Measurements from ENCODE around the gene YES1.

The YES1 gene

DNA sequence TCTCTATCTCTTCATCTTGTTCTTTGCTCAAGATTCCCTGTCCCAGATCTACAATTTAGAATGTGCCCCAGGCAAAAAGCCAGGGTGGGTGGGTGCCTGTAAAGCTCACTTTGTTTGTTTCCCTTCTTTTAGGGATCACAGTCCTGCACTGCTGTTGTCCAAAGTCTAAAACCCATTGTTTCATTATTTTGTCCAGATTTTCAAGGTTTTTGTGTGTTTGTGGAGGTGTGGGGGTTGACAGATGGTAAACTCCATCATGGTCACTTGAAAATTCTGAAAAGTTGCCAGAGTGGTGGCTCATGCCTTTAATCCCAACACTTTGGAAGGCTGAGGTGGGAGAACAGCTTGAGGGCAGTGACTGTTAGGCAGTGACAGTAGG is 41.5 kb downstream of the YES1 start:
- Histone ChIP-seq H3K27me3 (ENCODE audit: insufficient read depth, low read length, poor library complexity) (no peaks in the 10 kb centered on the region), H3K4me2 (ENCODE audit: insufficient read depth, low read length) (no peak overlapping the region), H3K79me2 (ENCODE audit: insufficient read depth, low read length) (peaks cover 56% of the 10 kb centered on the region), H3K4me1 (ENCODE audit: insufficient read depth, low read length) (no peaks in the 10 kb centered on the region), H4K20me1 (ENCODE audit: insufficient read depth, low read length) (peaks cover 20% of the 10 kb centered on the region), H3K27ac (ENCODE audit: low read length) (no peak overlapping the region), H3K9me3 (ENCODE audit: insufficient read depth, low read length, severe bottlenecking) (no peaks in the 10 kb centered on the region), H3K9ac (ENCODE audit: low read depth, low read length) (no peak overlapping the region), H2AFZ (ENCODE audit: low read depth, low read length) (no peak overlapping the region), H3K4me3 (ENCODE audit: low read depth in 1 of 2, low read length in 2 of 2) (no peak overlapping the region), H3K36me3 (ENCODE audit: insufficient read depth, low read length) (no peaks in the 10 kb centered on the region)
- TF ChIP-seq, protein P1, sequence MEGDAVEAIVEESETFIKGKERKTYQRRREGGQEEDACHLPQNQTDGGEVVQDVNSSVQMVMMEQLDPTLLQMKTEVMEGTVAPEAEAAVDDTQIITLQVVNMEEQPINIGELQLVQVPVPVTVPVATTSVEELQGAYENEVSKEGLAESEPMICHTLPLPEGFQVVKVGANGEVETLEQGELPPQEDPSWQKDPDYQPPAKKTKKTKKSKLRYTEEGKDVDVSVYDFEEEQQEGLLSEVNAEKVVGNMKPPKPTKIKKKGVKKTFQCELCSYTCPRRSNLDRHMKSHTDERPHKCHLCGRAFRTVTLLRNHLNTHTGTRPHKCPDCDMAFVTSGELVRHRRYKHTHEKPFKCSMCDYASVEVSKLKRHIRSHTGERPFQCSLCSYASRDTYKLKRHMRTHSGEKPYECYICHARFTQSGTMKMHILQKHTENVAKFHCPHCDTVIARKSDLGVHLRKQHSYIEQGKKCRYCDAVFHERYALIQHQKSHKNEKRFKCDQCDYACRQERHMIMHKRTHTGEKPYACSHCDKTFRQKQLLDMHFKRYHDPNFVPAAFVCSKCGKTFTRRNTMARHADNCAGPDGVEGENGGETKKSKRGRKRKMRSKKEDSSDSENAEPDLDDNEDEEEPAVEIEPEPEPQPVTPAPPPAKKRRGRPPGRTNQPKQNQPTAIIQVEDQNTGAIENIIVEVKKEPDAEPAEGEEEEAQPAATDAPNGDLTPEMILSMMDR (IDR thresholded peaks at IDR 0.05; ENCODE audit: borderline replicate concordance, extremely low read depth, low read length, poor library complexity, severe bottlenecking) = no peak
- TF ChIP-seq EZH2 (IDR thresholded peaks at IDR 0.05; ENCODE audit: borderline replicate concordance, low read depth, low read length, severe bottlenecking) = no peak
- ATAC-seq (ENCODE audit: insufficient read depth, low read depth) = no peak
- DNase-seq = no peak

DNA sequence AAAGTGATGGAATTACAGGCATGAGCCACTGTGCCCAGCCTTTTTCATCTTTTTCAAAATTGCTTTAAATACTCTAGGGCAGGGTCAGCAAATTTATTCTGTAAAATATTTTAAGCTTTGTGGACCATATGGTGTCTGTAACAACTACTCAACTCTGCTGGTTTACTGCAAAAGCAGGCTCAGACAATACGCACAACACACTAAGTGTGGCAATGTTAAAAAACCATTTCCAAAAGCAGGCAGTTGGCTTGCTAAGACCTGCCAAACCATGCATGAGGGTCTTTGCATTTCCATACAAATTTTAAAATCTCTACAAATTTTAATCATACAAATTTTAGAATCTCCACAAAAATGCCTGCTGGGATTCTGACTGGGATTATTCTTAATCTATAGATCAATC is 44.1 kb downstream of the YES1 start:
- Histone ChIP-seq H3K27ac (ENCODE audit: low read length) (no peak overlapping the region), H3K4me1 (ENCODE audit: insufficient read depth, low read length) (no peaks in the 10 kb centered on the region), H3K9ac (ENCODE audit: low read depth, low read length) (no peak overlapping the region), H4K20me1 (ENCODE audit: insufficient read depth, low read length) (peaks cover 13% of the 10 kb centered on the region), H2AFZ (ENCODE audit: low read depth, low read length) (no peak overlapping the region), H3K27me3 (ENCODE audit: insufficient read depth, low read length, poor library complexity) (no peaks in the 10 kb centered on the region), H3K4me3 (ENCODE audit: low read depth in 1 of 2, low read length in 2 of 2) (no peak overlapping the region), H3K79me2 (ENCODE audit: insufficient read depth, low read length) (peaks cover 43% of the 10 kb centered on the region), H3K9me3 (ENCODE audit: insufficient read depth, low read length, severe bottlenecking) (no peaks in the 10 kb centered on the region), H3K4me2 (ENCODE audit: insufficient read depth, low read length) (no peak overlapping the region), H3K36me3 (ENCODE audit: insufficient read depth, low read length) (no peaks in the 10 kb centered on the region)
- no peak for TF ChIP-seq EZH2 (IDR thresholded peaks at IDR 0.05; ENCODE audit: borderline replicate concordance, low read depth, low read length, severe bottlenecking)
- TF ChIP-seq, protein P1 (IDR thresholded peaks at IDR 0.05; ENCODE audit: borderline replicate concordance, extremely low read depth, low read length, poor library complexity, severe bottlenecking) = no peak
- DNase-seq = no peak
- no peak for ATAC-seq (ENCODE audit: insufficient read depth, low read depth)

DNA sequence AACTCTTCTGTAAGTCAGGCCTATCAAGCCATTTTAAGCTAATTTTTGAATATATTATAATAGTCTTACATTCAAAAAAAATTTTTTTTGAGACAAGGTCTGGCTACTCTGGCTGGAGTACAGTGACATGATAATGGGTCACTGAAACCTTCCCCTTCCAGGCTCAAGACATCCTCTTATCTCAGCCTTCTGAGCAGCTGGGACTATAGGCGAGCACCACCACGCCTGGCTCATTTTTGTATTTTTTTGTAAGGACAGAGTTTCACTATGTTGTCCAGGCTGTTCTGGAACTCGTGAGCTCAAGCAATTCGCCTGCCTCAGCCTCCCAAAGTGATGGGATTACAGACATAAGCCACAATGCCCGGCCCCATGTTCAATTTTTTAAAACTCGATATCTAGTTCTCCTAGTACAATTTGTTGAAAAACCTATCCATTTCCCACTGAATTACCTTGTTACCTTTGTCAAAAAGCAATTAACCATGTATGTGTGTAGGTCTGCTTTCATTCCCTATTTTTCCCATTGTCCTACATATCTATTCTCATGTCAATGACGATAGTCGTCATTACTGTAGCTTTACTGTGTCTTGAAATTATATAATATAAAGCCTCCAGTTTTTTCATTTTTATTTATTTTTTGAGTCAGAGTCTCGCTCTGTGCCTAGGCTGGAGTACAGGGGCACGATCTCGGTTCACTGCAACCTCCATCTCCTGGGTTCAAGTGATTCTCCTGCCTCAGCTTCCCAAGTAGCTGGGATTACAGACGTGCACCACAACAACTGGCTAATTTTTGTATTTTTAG is 44.8 kb downstream of the YES1 start:
- H3K36me3 ChIP-seq (ENCODE audit: insufficient read depth, low read length) = no peaks in the 10 kb centered on the region
- no peaks in the 10 kb centered on the region for H3K27me3 ChIP-seq (ENCODE audit: insufficient read depth, low read length, poor library complexity)
- H4K20me1 ChIP-seq (ENCODE audit: insufficient read depth, low read length) = peaks cover 13% of the 10 kb centered on the region
- no peak overlapping the region for H3K4me3 ChIP-seq (ENCODE audit: low read depth in 1 of 2, low read length in 2 of 2)
- H3K9ac ChIP-seq (ENCODE audit: low read depth, low read length) = no peak overlapping the region
- H3K27ac ChIP-seq (ENCODE audit: low read length) = no peak overlapping the region
- DNase-seq (no peak), ATAC-seq (ENCODE audit: insufficient read depth, low read depth) (no peak)
- peaks cover 42% of the 10 kb centered on the region for H3K79me2 ChIP-seq (ENCODE audit: insufficient read depth, low read length)
- TF ChIP-seq, protein P1 (IDR thresholded peaks at IDR 0.05; ENCODE audit: borderline replicate concordance, extremely low read depth, low read length, poor library complexity, severe bottlenecking) = no peak
- TF ChIP-seq EZH2 (IDR thresholded peaks at IDR 0.05; ENCODE audit: borderline replicate concordance, low read depth, low read length, severe bottlenecking) = no peak
- no peaks in the 10 kb centered on the region for H3K9me3 ChIP-seq (ENCODE audit: insufficient read depth, low read length, severe bottlenecking)
- H3K4me2 ChIP-seq (ENCODE audit: insufficient read depth, low read length) = no peak overlapping the region
- no peaks in the 10 kb centered on the region for H3K4me1 ChIP-seq (ENCODE audit: insufficient read depth, low read length)
- H2AFZ ChIP-seq (ENCODE audit: low read depth, low read length) = no peak overlapping the region

Data from DND-41 (cell line).